ENCODE data around the gene EGFL6. TPM values are rescaled to one million over a fixed set of nuclear protein-coding genes. Genes with fewer than 3 reads are reported as not detected.

The EGFL6 gene
- total RNA-seq, 1 experiment from 2014 or later, result not detected

GRCh38 chrX:13681595-13681994, 112.2 kb downstream of the EGFL6 start:
- intact Hi-C loops (cut with micrococcal nuclease; ENCODE audit: unreplicated experiment), result no loop called here
- TF ChIP-seq CTCF (IDR thresholded peaks at IDR 0.05; ENCODE audit: unreplicated experiment), result no peak
- Mint-ChIP-seq H3K9me3 (ENCODE audit: low read depth, unreplicated experiment) (no peaks in the 10 kb centered on the region), H3K27me3 (ENCODE audit: unreplicated experiment) (no peaks in the 10 kb centered on the region), H3K36me3 (ENCODE audit: insufficient read depth, unreplicated experiment) (no peaks in the 10 kb centered on the region), H3K4me3 (ENCODE audit: low read depth, unreplicated experiment) (no peak overlapping the region), H3K27ac (ENCODE audit: unreplicated experiment) (no peak overlapping the region), H3K4me1 (ENCODE audit: low read depth, unreplicated experiment) (peaks cover 18% of the 10 kb centered on the region)
- BruUV-seq (replicated peaks), result no TSS peak
- CTCF ChIA-PET, result no interaction called here
- no peak for DNase-seq

Small RNA genes within 50 kb of the gene (microRNA-seq; reads per million reads assigned to microRNA genes)
- gene MIR6086, result not detected

Other genes starting within 250 kb of the EGFL6 start
- gene ATXN3L, start 249.5 kb upstream of the EGFL6 start, total RNA-seq (2022), result not detected in 2 replicates
- gene TCEANC, start 83.5 kb downstream of the EGFL6 start, total RNA-seq (2022), result 1.7 and 2.1 TPM in 2 replicates
- 41.4 and 42.4 TPM in 2 replicates for gene RAB9A, start 119.5 kb downstream of the EGFL6 start, total RNA-seq (2022)
- gene TRAPPC2, start 165.0 kb downstream of the EGFL6 start, total RNA-seq (2022), result 20.8 and 25.1 TPM in 2 replicates
- gene OFD1, start 165.1 kb downstream of the EGFL6 start, total RNA-seq (2022), result 46.4 and 57.0 TPM in 2 replicates
- gene GPM6B, start 247.5 kb downstream of the EGFL6 start, total RNA-seq (2022), result 2.3 and 4.3 TPM in 2 replicates

Measured in Calu3 (cell line).